NCI-H524 treated with DMSO at 0.1 percent for 48 hours (cell line): ENCODE data around the gene ETNK2.

Experiments
- DNase-seq: peaks from one replicate; lab custom pipeline; 2025; lab: John Stamatoyannopoulos, UW

Gene ETNK2, protein sequence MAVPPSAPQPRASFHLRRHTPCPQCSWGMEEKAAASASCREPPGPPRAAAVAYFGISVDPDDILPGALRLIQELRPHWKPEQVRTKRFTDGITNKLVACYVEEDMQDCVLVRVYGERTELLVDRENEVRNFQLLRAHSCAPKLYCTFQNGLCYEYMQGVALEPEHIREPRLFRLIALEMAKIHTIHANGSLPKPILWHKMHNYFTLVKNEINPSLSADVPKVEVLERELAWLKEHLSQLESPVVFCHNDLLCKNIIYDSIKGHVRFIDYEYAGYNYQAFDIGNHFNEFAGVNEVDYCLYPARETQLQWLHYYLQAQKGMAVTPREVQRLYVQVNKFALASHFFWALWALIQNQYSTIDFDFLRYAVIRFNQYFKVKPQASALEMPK

DNA sequence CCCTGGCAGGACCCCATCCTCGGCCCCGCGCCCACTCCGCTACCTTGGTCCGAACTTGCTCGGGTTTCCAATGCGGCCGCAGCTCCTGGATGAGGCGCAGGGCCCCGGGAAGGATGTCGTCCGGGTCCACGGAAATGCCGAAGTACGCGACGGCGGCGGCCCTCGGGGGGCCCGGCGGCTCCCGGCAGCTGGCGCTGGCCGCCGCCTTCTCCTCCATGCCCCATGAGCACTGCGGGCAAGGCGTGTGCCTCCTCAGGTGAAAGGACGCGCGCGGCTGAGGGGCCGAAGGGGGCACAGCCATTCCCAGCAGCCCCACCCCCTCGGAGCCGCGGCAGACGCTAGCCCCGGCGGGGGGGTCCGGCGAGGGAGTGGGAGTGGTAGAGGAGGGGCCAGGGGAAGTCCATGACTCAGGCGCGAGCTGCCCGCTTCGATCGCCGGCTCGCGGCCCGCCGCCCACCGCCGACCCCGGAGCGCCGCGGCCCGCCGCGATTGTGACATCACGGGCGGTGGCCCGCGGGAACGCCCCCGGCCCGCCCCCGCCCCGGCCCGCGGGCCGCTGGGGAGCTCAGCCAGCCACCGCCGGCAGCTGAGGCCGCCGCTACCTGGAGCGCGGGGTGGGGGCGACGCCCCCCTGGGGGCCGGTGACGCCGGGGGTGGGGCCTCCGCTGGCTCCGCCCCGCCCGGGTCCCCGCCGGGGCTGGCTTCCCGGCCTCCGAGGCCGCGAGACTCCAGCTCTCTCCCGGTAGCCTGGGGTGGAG is at the start of gene ETNK2:
Gene ETNK2 (minus strand): TSS at position 493 of the 758 bp plus-strand sequence. CDS start 192 bp downstream, at position 301.
- no peak for DNase-seq

DNA sequence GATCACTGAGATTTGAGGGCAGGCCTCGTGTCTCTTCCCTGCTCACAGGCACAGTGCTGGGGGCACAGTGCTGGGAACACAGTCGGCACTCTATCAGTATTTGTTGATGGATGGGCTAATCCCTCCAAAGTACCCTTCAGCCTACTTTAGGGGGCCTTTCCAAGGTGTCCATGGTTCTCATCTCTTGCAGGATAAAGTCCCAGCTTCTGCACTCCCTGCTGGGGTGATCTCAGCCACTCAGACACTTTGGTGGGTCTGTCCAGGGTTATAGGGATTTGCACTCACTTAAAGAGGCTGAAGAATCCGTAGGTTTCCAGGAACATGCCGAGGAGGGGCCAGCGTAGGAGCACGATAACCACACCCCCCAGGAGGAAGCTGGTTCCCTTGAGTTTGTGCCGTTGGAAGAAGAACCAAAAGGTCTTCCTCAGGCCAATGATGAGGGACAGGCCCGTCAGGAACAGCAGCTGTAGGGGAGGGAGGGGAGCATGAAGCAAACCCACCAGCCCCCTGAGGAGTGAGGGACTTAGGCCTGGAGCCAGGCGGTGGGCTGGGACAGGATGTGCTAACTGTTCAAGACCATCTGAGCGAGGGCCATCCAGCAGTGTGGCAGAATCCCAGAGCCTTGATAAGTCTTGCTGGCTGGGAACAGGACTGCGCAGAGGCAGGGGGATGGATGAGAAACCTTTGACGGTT is 49.6 kb upstream of the ETNK2 start:
- peak; percentile 83 for DNase-seq

DNA sequence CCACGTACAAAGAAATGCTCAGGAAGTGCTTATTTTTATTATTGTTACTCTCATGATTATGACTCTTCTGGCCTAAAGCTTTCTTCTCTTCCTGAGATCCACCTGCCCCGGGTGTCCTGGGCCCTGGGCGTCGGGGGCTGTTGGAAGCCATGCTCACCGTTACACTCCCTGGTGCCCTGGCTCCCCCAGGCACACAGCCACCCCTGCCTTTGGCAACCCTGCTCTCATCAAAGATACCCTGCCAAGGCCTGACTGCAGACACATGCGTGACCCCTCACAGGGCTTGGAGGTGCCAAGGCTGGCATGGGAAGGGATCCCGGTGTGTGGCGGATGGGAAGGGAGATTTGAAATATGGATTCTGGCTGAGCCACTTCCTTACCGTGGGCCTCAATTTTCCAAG is 47.7 kb upstream of the ETNK2 start:
- DNase-seq = no peak

DNA sequence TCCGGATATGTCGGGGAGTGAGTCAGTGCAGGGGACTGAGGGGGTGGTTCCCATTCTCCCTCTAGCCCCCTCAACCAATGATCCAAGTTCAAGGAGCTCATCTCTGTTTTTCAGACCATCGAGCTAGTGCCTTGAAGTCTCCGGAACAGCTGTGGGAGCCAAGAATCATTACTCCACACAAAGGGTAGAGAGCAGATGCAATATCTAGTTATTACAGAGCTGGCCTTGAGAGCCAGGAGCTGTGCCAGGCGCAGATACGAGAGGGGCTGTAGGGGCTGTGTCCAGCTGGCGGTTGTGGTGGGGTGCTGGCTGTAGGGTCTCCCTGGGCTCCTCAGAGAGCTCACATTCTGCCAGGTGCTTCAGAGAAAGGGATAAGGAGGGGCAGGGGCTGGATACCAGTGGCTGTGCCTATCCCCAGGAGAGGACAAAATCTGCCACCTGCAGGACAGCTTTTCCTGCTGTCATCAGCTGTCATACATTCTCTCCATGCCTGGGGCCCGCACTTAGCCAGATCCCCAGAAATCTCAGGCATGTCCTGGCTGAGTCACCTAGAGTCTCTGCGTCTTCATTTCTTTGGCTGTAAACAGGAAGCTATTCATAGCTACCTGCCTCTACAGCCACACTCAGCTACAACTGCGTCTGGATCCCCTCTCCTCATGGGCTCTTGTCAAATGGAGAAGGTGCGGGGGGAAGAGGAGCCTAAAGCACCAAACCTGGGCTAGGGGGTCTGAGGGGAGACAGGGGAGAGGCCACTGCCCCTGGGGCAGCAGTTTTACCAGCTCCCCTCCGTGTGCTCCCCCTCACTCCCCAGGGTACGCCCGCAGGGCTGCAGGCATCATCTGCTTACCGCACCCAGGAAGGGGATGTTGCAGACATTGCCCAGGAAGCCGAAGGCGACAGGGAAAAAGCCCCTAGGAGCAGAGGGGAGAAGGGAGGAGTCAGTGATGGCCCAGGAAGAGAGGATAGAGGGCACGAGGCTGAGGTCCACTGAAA is 46.8 kb upstream of the ETNK2 start:
- peak; percentile 55 for DNase-seq

DNA sequence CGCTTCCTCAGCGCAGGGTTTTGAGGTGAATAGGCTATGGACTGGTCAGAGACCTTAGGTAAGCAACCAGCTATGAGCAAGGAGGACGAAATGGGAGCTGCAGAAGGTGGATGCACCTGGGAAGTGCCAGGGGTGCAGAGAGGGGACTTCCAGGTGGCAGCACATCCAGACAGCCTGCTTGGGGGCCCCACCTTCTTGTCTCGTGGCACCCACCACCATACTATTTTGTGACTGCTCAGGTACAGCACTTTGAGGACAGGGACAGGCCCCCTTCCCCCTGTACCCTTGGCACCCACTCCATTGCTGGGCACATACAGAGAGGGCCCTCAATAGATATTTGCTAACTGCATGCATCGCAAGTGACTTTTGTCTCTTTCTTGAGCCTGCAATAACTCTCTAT is 45.2 kb upstream of the ETNK2 start:
- DNase-seq = no peak

DNA sequence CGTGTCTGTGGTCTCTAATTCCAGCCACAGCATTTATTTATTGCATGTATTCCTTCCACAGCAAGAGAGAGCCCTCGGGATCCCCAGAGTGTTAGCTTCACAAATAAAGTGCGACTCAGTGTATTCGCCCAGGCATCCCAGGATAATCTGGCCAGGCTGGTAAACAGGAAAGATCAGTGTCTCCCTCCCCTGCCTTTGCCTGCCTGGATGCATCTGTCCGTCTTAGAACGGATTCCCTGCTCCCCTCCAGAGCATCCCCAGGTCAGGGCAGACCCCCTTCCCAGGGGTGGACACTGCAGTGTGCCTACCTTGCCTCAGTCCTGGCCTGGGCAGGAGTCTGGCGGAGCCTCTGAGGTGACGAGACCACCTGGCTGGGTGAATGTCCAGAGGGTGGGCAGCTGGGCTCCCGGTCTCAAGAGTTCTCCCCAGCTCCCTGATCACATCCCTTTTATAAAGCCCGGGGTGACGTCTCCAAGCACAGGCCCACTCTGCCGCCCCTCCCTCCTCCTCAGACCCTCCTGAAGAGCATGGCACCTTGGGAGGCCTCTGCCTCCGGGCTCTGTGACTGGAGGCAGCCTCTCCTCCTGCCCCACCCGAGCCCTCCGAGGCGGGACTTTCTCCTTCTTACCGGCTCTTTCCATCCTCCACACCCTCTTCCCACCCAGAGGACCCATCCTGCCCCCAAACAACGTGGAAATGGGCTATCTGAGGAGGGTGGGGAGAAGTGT is 44.4 kb upstream of the ETNK2 start, which contains the start of gene KISS1:
Gene KISS1 (minus strand): TSS at position 424 of the 728 bp plus-strand sequence. CDS start 3,615 bp downstream, outside the sequence.
- no peak for DNase-seq

DNA sequence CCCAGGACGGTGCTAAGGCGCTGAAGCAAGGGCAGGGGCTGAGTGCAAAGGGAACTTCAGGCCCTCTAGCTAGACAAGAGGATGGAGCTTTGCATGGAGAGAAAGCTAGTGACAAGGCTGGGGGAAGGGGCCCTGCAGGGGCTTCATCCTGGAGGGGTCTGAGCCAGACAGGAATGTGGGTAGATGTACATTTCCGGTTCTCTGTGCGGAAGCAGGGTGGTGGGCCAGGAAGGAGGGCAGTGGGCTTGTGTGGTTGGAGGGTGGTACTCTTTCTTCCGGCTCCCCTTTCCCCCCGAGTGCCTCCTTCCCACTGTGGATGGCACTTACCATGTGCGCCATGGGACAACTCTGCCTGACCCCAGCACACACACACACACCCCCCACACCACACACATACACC is 42.9 kb upstream of the ETNK2 start:
- DNase-seq = no peak

DNA sequence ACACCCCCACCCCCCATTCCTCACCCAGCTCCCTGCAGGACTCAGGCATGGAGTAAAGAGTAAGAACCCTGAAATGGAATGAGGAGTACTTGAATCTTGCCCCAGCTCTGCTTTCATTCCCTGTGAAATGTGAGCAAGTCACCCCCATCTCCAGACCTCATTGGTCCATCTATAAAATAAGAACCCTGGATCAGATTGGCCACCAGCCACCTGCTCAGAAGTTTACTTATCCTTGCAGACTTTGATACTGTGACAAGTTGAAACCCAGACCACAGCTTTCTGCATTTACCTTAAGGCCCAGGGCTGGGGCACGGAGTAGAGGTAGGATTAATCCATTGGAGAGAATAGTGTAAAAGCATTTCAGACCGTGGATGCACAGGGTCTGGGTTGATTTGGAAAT is 42.2 kb upstream of the ETNK2 start:
- no peak for DNase-seq

DNA sequence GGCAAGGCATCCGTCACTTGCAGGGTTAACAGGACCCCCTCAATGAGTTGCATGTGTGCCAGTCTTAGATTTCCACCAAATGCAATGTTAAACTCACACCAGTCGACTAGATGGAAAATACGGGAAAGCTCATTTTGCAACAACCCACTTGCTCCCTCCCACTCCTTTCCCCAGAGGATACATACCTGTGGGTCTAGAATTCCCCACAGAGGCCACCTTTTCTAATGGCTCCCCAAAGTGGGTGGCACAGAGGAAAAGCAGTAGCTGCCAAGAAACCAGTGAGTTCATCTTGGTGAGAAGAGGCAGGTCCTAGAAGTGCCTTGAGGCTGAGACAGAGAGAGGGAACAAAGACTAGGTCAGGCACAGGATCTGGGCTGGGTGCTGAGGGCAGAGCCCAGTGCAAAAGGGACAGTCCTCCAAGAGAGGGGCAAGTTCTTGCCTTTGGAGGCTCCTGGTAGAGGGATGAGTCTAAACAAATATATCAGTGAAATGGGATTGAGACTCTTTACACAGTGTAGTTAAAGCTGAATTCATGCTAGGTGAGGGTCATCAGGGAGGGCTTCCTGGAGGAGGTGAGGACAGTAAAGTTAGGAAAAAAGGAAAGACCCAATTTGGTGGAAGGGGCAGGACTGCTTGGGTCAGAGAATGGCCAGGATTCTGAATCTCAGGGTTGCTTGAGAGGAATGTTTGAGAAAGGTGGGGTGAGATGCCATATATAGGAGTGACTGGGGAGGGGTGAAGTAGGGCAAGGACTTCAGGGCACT is 40.9 kb upstream of the ETNK2 start:
- no peak for DNase-seq

DNA sequence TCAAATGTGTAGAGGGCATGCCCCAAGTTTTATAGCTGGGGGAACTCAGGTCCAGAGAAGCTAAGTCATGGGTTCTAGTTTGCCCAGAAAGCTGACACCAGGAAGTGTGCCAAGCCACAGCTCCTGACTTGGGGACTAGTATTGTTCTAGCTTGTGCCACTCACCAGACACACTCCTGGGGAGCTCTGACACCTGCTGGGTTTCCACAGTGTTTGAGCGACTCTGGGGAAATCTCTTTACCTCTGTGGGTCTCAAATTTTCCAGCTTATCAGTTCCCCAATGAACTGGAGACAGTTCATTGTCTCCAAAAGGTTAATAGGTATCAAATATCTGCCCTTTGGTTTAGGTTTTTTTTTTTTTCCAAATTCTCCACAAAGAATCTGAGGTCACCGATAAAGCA is 40.2 kb upstream of the ETNK2 start:
- DNase-seq = no peak

DNA sequence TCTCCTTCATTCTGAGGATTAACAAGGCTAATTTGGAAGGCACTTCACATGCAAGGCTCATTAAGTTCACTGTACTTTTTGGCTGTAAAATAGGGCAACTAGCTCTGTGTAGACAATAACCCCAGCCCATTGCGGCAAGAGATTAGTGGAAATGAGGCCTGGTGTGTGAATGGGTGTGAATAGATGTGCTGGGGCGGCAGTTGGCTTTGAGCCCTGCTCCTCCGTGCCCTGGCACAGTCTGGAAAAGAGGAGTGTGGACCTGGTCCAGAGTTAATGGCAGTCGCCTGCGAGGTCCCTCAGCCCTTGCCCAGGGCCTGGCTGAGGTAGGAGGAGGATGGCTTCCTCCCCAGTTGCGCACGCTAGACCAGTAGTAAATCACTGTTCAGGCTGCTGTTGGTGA is 39.6 kb upstream of the ETNK2 start:
- no peak for DNase-seq

DNA sequence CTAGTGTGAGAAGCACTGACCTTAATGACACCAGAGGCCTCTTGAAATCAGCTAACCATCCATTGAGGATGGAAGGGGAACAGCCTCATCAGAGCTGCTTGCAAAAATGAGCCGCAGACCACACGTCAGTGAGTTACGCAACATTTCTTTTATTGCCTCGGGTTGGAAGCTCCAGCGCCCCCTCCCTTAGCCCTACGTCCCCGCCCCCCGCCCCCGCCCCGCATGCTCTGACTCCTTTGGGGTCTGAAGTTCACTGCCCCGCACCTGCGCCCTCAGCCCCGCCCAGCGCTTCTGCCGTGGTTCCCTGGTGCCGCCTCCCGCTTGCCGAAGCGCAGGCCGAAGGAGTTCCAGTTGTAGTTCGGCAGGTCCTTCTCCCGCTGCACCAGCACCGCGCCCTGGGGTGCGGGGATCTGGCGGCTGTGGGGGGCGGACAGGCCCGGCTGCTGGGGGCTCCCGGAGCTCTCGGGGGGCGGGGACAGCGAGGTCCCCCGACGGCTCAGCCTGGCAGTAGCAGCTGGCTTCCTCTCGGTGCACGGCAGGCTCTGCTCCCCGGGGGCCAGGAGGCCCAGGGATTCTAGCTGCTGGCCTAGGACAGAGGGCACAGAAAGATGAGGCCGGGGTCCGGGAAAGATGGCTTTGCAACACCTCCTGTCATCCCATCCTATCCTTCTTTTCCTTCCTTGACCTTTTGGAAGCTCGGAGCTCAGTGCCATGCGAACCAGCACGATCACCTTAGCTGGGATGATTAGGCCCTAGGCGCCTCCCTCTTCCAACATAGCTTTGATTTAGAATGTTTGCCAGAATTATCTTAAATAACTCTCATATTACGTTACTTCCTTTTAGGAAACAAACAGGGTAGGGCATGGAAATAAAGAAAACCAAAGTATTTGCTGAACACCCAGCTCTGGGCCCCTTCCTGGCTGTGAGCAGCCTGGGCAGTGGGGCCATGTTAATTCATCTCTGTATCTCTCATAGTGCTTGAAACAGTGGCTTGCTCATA is 38.7 kb upstream of the ETNK2 start:
- no peak for DNase-seq

DNA sequence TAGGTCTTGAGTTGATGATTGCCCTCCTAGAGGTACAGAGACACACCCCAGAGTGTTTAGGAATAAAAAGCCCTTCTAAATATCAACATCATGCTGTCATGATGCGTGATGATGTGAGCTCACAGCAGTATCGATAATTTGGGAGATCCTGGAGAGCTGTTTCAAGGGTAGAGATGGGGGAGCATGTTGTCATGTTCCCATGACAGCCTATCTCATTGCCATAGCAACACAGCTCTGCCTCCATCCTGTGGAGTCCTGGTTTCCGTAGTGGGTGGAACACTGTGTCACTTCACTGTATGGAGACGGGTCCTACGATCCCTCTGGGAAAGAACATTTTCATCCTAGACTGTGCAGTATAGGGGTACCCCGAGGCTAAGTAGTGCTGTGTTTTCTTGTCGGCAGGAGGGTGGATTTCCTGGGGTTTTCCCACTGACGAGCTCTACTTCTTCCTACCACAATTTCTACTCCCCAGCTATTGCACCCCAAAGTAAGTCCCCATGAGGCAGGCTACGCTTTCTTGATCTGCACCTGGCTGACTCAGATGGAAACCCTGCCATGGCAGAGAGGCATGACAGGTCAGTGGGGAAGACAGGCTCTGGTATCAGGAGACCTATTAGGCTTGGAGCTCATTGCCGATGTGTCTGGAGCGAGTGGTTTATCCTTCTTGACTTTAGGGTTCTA is 37.3 kb upstream of the ETNK2 start:
- DNase-seq = no peak

DNA sequence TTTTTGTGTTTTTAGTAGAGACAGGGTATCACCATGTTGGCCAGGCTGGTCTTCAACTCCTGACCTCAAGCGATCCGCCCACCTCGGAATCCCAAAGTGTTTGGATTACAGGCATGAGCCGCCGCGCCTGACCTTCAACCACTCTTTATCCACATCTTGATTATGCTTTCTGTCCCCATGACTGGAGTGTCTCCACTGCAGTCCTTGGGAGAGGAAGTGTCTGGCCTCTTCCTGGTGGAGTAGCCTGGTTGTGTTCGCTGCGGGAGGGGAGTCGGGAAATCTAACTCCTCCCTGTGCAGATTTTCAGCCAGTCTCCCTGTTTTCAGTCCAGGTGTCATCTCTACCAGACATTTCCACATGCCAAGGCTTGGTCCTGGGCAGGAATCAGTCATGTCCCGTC is 34.8 kb upstream of the ETNK2 start:
- DNase-seq = no peak

DNA sequence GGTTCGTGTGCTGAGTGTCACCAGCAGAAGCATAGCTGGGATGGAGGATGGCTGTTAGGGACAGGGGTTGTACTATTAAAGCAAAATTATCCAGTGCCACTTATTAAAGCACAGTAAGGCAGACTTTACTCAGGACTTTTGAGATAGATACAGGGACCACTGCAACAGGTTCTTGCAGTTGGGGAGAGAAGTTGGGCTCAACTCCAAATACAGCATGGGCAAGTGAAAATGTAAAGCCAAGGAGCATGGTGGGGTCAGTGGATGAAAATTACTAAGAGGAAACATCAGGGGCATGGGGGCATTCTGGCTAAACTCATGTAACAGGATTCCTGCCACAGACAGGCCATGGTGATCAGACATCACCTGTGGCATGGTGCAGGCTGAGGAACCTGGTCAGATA is 29.3 kb upstream of the ETNK2 start:
- no peak for DNase-seq

DNA sequence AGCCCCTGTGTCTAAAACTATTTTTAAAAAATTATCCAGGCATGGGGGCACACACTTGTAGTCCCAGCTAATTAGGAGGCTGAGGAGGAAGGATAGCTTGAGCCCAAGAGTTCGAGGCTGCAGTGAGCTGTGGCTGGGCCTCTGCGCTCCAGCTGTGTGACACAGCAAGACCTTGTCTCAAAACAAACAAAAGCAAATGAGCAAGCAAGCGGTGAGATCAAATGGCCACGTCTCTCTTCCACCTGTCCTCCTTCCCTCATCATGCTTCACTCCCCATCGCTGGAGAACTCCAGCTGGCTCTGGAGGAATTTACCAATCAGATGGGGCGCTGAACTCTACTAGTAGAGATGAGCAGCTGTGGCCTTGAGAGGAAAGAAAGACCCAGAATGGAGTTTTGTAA is 28.3 kb upstream of the ETNK2 start:
- DNase-seq = no peak

DNA sequence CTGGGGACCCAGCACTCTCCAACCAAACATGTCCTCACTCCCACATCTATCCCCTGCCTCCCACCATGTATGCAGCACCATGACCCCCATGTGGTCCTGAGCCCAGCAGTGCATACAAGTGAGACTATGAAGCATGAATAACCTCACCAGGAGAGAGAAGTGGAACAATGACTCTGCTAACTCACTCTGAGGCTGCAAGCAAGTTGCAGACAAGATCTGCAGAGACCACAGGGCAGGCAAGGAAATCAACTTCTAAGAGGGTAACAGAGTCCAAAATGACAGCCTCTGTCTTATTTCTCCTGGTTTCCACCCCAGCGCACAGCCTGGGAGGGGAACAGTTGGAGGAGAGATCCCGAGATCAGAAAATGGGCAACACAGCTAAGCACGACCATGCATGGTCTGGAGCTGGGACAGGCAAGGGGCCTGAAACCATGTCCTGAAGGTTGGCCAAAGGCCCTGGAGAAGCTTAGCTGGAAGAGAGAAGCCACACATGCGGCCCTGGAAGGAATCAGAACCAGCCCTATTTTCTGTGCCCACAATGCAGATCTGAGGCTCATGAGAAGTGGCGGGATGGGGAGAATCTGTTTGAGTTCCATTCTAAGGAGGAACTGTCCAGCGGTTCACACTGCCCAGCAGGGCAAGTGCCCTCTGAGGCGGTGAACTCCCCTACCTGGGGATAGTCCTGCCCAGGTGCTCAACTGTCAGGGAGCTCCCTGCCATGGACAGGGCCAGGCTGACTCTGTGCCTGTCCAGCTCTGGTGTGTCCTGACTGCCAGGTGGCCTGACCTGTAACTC is 26.8 kb upstream of the ETNK2 start:
- DNase-seq = no peak
